Central memory CD4-positive, alpha-beta T cell (primary cell): Measurements from ENCODE around the gene SIL1.
"Not testable (repeated sequence)": the region's sequence is repeated elsewhere in the genome, so short reads cannot be mapped to it uniquely, and the experiment has no call there.

Experiments
- DNase-seq: peaks from one replicate; pipeline ENCODE4 v3.0.0; 2022

The SIL1 gene

GRCh38 chr5:139104577-139105276 is 93.4 kb downstream of the SIL1 start:
- no peak for DNase-seq

DNA sequence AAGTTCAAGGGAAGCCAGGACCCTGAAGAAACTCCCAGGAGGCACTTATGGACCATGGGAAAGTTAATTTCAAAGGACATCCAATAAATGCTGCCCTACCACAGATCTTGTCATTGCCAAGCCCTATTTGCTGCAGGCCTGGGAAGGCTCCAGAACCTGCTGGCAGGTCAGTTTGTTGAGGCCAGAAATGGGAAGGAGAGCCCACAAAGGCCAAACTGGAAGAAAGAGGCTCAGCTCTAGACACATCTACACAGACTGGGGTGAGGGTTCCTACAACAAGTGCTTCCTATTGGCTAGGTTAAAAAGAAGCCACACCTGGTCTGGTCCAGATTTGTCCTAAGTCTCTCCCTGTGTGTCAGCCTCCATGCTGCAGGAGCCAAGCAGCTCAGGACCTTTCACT is 94.4 kb downstream of the SIL1 start:
- no peak for DNase-seq

DNA sequence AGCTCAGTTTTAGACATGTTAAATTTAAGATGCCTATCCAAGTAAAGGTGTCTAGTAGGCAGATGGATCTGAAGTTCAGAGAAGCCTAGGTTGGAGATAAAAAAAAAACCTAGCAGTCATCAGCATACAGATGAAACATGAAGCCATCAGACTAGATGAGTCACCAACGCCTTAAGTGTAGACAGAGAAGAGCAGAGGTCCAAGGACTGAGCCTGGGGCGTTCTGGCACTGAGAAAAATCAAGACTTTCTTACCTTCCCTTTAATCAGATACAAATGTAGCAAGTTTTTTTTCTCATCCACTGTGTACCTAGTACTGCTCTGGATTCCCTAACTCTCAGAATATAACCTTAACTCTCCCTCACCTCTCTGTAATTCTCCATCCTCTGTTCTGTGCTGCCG is 97.3 kb downstream of the SIL1 start:
- DNase-seq = no peak

DNA sequence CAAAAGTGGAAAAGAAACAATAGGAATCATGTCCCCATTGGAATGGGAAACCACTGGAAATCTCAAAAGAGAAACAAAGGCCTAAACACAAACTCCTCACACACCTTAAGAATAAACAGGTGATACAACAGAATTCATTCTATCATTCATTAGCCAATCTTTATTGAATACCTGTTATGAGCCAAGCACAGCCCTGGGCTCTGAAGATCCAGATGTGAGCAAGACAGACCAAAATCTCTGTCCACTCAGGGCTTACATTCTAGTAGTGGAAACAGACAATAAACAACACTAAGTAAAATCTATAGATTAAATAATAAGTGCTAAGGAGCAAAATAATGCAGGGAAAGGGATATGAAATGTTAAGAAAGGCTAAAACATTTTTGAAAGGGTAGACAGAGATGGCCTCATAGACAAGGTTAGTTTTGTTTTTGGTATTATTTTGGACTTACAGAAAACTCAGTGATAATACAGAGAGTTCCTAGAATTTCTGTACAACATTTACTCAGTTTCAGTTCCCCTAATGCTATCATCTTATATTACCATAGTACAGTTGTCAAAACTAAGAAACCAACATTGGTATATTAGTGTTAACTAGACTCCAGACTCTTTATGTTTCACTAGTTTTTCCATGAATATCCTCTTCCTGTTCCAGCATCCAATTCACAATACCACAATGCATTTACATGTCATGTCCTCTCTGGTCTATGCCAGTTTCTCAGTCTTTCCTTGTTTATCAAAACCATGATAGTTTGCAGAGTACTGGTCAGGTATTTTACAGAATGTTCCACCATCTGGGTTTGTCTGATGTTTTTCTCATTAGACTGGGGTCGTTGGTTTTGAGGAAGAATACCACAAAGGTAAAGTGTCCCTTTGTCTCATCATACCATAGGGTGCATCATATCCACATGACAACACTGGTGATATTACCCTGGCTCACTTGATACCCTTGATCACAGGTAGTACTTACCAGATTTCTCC is 103.7 kb downstream of the SIL1 start:
- DNase-seq = no peak

GRCh38 chr5:139092741-139093343 is 105.3 kb downstream of the SIL1 start:
- DNase-seq = no peak

- DNase-seq = no peak
These were observed 106.6 kb downstream of the SIL1 start for GRCh38 chr5:139091439-139092156.

DNA sequence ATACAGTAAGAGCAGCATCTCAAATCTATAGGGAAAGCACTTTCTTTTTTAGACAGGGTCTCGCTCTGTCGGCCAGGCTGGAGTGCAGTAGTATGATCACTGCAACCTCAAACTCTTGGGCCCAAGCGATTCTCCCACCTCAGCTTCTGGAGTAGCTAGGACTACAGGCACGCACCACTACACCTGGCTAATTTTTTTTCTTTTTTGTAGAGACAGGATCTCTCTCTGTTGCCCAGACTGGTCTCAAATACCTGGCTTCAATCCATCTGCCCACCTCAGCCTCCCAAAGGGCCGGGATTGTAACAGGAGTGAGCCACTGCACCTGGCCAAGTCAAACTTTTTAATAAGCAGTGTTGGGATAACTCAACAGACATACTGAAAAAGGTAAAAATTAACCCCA is 107.6 kb downstream of the SIL1 start:
- no peak for DNase-seq

DNA sequence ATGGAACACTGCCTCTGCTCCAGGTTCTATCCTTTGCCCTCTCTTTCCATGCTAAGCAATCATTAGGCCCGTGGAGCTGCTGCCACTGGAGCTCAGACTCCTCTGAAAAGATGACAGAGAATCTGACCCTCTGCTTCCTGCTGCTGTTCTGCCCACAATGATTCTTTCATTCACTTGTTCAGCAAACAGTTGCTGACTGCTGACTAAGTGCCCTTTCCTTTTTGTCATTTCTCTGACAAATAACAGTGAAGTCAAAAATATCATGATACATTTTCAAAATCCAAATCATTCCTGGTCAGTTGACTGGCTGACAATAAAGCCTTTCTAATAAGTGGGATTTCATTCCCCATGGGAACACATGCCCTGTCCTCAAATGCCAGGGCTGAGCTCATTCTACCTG is 110.1 kb downstream of the SIL1 start:
- DNase-seq = no peak

DNA sequence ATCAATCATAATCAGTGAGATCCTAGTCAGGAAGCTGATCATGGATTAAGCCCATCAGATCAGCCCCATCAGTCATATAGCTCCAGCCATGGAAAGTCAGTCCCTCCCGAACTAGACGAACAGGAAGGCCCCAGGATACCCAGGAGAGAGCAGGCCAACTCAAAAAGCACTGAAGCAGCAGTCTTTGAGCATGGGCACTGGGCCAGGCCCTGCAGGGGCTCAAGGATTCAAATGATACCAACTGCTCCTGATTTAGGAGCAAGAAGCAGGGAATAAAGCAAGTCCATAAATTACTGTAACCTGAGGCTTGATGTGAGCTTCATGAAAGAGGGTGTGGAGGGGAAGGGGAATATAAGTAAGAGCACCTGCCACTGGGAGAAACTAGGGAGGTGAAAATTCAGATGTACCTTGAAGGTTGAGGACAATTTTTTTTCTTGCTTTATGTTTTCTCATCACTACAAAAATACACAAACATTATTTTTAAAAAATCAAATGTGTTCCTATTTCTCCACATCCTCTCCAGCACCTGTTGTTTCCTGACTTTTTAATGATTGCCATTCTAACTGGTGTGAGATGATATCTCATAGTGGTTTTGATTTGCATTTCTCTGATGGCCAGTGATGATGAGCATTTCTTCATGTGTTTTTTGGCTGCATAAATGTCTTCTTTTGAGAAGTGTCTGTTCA is 115.2 kb downstream of the SIL1 start:
- DNase-seq = no peak

DNA sequence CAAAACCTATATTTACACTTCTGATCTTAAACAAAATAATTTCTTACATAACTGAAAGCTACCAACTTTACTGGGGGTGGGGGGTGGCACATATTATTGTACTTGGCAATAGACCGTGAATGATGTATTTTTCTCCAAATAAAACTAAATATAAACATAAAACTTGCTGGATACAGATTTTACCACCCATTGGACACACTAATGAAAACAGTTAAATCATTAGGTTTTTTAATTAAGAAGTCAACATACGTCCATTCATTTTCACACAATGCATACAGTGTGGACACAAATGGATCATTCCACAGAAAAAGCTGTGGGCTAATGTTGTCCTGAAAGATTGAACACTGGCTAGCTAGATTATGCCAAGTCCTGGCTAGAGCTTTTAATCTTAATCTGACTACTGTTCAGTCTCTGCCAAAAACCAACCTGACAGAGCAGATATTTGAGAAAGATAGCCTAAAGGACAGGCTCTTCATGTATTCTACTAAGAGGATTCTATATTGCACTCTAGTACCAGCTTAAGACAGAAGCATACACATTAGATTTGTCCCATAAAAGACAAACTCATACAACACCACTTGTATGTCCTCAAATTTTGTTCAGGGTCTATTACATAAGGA is 118.1 kb downstream of the SIL1 start:
- no peak for DNase-seq

GRCh38 chr5:139079225-139079990 is 118.8 kb downstream of the SIL1 start:
- DNase-seq = no peak

- DNase-seq = no peak
These were observed 119.8 kb downstream of the SIL1 start for GRCh38 chr5:139078345-139078744.

DNA sequence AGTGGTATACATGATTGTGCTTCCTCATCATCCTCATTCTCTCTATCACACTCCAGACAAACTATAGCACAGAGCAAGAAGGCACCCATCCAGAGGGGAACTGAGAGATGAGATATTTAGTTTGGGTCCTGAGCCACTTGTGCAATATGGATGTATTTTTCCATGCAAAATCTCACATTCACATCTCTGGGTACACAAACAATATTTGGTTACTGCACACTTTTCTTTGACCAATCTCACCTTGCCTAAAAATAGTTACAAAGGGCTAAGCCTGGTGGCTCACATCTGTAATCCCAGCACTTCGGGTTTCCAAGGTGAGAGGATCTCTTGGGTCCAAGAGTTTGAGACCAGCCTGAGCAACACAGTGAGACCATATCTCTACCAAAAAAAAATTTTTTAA is 120.3 kb downstream of the SIL1 start:
- no peak for DNase-seq

- no peak for DNase-seq
These were observed 122.1 kb downstream of the SIL1 start for GRCh38 chr5:139076111-139076510.

- DNase-seq = no peak
These were observed 122.8 kb downstream of the SIL1 start for GRCh38 chr5:139075066-139076050.

DNA sequence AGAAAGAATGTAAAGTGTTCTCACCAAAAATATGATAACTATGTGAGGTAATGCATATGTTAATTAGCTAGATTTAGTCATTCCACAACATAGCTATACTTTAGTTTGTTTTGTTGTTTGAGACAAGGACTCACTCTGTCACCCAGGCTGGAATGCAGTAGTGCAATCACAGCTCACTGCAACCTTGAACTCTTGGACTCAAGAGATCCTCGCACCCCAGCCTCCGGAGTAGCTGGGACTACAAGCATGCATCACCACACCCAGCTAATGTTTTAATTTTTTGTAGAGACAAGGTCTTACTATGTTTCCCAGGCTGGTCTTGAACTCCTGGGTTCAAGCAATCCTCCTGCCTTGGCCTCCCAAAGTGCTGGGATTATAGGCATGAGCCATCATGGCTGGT is 124.2 kb downstream of the SIL1 start:
- DNase-seq = not testable (repeated sequence)

DNA sequence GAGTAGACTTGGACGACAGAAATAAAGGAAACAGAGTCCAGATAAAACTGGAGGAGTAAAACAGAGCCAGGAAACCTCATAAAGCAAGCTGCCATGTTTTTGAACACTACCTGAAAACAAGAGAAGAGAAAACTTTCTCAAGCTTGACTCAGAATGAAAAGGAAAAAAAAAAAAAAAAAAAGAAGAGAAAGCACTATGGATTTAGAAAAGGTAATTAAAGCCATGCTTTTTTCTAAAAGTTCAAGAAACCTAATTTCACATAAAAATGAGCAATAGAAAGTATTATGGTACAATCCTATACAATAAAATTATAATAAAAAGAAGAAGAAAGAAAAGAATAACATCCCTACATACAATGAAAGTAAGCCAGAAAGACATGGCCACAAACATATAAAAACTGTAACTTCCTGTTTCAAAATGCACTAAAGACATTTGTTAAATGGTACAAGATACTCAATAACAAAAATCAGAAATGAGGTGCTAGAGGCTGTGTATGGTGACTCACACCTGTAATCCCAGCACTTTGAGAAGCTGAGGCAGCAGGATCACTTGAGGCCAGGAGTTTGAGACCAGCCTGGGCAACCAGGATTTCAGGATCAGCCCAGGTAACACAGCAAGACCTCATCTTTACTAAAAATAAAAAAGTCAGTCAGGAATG is 129.5 kb downstream of the SIL1 start:
- no peak for DNase-seq

DNA sequence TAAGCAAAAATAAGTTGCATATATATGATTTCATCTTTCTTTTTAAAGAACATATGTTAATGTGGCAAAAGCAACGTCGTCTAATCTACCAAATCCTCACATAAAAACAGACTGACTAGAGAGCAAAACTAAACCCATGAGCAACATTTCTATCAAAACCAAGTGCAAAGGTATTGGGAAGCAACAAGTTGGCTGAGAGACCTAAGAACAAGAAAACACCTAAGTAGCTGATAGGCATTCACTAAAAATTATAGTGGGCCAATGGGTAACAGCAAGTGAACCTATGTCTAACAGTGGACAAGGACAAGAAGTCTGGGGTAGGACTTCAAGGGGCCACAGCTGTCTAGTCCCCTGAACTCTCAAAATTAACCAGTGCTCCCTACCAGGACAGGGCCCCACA is 130.1 kb downstream of the SIL1 start:
- no peak for DNase-seq

DNA sequence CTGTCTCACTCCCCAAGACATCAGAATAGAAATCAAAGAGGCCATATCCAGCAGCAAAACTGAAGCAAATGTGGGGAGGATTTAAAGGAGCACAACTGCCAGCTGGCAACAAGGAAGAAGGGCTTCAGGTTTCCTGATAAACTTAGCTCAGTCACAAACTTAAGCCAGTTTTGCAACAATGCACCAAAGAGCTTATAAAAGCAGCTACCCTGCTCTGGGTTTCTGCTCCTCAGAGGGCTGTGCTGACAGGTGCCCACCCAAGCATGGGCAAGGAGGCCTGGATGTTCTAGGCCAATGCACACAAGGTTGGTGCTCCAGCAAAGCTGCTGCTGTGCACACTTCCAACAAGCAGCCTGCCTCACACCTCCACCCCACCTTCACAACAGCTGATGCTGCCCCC is 132.9 kb downstream of the SIL1 start:
- no peak for DNase-seq
